ENCODE measurements around the gene IVD.

IVD gene

GRCh38 chr15:40379374-40379773, 26.2 kb upstream of the IVD start:
- no peak for DNase-seq

- no peak for DNase-seq
Observed at GRCh38 chr15:40379853-40380252, 25.7 kb upstream of the IVD start.

- DNase-seq = no peak
Observed at GRCh38 chr15:40380636-40381035, 25.0 kb upstream of the IVD start.

GRCh38 chr15:40381818-40382529, 23.6 kb upstream of the IVD start:
- DNase-seq = no peak

DNA sequence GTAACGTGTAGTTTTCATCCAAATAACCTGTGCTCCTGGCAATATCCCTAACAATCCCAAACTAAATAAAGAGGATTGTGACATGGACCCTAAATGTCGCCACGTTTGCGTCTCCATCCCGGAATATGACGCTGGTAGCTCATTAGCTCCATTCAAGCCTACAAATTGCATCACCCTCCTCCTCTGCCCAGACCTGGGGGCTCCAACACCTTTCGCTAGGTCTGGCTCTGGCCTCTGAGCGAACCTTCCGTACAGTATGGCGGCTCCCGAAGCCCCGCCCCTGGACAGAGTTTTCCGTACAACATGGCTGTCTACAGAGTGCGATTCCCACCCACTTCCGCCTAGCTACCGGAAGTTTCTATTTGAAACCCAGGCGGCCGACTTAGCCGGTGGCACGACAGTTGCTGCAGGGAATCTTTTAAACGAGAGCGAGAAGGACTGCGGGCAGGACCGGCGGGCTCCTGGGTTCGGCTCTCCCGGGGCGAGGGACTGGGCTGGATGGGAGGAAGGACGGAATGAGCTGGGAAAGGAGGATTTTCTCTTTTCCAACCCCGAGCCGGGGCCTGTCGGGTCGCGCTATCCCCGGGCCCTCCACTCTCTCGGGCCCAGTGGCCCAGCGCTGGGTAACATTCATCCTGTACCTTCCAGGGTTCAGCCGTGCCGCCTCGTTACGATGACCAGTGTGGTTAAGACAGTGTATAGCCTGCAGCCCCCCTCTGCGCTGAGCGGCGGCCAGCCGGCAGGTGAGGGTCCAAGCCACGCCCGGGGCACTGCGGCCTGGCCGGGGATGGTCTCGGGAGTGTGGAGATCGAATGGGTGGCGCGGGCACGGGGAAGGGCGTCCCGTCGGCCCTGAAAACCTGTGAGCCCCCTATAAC, 22.8 kb upstream of the IVD start, which contains the start of gene KNSTRN:
KNSTRN (plus strand) TSS at position 142 of the 877 bp plus-strand sequence; CDS start at position 257, 115 bp downstream.
- DNase-seq = peak; percentile 92

DNA sequence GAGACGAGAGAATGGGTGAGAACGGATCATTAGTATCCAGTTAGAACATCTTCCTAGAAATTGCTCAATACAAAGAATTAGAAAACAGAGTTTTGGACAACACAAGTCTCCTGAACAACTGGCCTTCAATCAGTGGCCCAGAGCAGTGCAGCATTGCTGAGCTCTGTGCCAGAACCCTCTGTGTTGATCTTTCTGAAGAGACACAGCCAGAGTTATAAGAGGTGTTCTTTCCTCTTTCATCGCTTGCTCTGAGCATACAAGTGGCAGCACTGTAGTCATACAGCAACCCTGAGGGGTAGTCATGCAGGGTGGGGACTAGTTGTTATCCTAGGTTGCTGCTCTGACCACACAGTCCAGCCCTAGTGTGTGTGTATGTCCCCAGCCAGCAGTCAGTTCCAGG, 19.1 kb upstream of the IVD start:
- no peak for DNase-seq

- DNase-seq = no peak
Observed at GRCh38 chr15:40388941-40389823, 16.4 kb upstream of the IVD start.

- DNase-seq = no peak
Observed at GRCh38 chr15:40389824-40390595, 15.6 kb upstream of the IVD start.

DNA sequence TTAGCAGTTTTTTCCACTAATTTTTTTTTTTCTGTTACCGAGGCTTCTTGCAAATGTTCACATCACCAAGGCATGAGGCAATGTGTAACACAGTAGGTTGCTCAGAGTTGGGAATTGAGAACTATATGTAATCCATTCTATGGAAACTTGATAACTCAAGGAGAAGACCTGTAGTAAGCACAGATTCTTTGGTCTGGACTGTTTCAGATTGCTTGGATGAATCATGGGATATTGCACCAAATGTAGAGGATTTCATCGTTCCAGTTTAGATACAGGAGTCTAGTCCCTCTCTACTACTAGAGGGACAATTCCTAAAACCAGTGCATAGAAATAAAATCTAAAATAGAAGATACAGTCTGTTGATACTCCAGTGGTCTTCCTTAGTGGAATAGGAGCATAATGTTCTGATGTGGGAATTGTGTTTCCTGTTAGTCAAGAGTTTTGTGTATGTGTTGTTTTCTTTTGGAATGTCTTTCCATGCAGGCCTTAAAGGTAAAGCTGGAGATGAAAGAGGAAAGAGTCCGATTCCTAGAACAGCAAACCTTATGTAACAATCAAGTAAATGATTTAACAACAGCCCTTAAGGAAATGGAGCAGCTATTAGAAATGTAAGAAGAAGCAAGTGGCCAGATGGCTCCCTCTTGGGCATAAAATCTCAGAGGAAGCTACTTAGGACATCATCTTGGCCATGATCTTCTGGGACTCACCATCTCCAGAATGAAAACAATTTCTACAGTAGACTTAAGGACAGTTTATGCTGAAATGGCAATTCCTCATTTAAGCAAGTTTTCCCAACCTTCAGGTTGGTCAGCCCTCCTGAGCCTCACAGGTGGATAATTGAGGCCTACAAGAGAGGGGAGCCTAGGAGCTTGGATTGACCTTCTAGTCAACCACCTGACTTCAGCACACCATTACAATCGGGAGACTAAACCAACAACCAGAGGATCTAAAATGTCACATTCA, 12.3 kb upstream of the IVD start:
- no peak for DNase-seq

- DNase-seq = no peak
Observed at GRCh38 chr15:40397688-40398412, 7.7 kb upstream of the IVD start.

GRCh38 chr15:40398413-40398873, 7.2 kb upstream of the IVD start:
- DNase-seq = no peak

GRCh38 chr15:40399370-40399769, 6.2 kb upstream of the IVD start:
- DNase-seq = no peak

- DNase-seq = no peak
Observed at GRCh38 chr15:40407330-40407990, 1.9 kb downstream of the IVD start.

DNA sequence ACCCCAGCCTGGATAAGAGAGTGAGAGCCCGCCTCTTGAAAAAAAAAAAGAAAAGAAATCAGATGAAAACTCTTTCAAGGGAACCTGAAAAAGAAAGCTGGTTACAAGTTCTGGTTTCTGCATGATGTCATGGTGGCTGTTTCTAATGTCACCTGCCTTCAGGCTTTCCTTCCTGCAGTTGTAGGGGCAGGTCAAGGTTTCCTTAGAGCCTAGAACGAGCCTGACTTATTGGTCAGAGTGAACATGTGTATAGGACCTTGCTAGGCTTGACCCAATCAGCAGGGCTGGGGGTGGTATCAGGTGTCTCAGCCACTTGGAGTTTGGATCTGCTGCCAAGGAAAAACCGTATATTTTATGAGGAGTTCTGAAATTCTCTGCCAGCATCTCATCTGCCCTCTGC, 3.8 kb downstream of the IVD start:
- no peak for DNase-seq

GRCh38 chr15:40410476-40410875, 4.9 kb downstream of the IVD start:
- no peak for DNase-seq

DNA sequence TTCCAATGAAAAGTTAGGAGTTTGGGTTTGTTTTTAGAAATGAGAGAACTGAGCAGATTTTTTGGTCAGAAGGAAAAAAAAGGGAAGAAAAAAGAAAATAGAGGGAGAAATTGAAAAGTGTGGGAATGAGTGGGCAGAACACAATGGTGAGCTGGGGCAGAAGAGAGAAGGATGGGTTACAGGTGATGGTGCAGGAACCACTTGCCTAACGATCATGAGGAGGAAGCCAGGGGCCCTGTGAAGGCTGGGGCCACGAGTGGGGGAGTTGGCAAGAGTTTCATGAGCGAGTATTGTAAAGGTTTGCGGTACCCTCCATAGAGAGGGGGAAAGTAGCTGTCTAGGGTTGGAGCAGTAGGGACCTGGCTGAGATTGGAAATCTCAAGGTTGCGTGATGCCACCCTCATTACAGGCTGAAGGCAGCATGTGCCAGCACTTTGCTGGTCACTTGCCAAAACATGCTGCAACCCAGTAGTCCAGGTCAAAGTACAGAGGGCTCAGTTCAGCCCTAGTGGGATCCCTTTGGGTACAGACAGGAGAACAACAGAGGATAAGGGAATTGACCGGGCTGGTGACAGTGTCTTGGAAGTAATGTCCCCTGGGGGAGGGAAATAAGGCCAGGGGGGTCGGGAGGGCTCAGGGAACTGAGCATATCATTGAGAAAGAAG, 6.6 kb downstream of the IVD start:
- no peak for DNase-seq

DNA sequence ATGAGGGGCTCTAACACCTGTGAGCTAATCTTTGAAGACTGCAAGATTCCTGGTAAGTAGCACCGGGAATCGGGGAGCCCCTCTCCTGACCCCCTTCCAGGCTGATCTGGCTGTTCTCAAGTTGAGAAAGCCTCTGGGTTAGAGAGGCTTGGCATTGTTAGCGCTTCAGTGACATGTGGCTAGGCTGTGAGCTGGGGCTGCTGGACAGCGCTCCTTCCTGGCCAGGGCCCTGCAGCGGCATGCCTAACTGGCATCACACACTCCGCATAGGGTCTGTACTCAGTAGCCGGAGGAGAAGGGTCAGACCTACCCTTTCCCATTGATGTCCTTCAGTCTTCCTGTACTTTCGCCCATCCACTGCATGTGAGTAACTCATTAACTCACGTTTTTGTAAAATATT, 7.4 kb downstream of the IVD start:
- DNase-seq = no peak

- no peak for DNase-seq
Observed at GRCh38 chr15:40414816-40415215, 9.2 kb downstream of the IVD start.

- no peak for DNase-seq
Observed at GRCh38 chr15:40415226-40415625, 9.6 kb downstream of the IVD start.

All from activated gamma-delta T cell treated with Interleukin-2 at 50 U/mL for 16 hours (primary cell).